Calu3 (cell line): Measurements from ENCODE around the gene CARD10. TPM values are rescaled to one million over a fixed set of nuclear protein-coding genes. Genes with fewer than 3 reads are reported as not detected.
A peak's percentile ranks its signal among the peaks of the same experiment; 100 is the strongest.

Experiments
- BruUV-seq: library from RNA; stranded (reverse); fragments of 400-500 nt; replicated peaks from 2 replicates; lab custom pipeline; 2021; lab: Mats Ljungman, UMichigan
- CTCF ChIA-PET: fragments of 300-600 bp; sonication (Branson Sonifier 250); formaldehyde crosslinking; loops from one replicate; lab custom pipeline; 2022; ENCODE audit warnings: antibody characterized with exemption; lab: Charles Lee
- DNase-seq: peaks from one replicate; pipeline ENCODE4 v3.0.0; 2022
- H3K27ac Mint-ChIP-seq: one replicate; pipeline ENCODE4 v1.8.0; 2022; ENCODE audit warnings: mixed read lengths; ENCODE audit not compliant: unreplicated experiment
- H3K27me3 Mint-ChIP-seq: one replicate; pipeline ENCODE4 v1.8.0; 2022; ENCODE audit warnings: mixed read lengths; ENCODE audit not compliant: unreplicated experiment
- H3K36me3 Mint-ChIP-seq: one replicate; pipeline ENCODE4 v1.8.0; 2022; ENCODE audit warnings: mild to moderate bottlenecking, moderate library complexity, mixed read lengths; ENCODE audit not compliant: insufficient read depth, unreplicated experiment
- H3K4me1 Mint-ChIP-seq: one replicate; pipeline ENCODE4 v1.8.0; 2022; ENCODE audit warnings: mild to moderate bottlenecking, low read depth, mixed read lengths; ENCODE audit not compliant: unreplicated experiment
- H3K4me3 Mint-ChIP-seq: one replicate; pipeline ENCODE4 v1.8.0; 2022; ENCODE audit warnings: mild to moderate bottlenecking, low read depth, moderate library complexity, mixed read lengths; ENCODE audit not compliant: unreplicated experiment
- H3K9me3 Mint-ChIP-seq: one replicate; pipeline ENCODE4 v1.8.0; 2022; ENCODE audit warnings: low read depth, mixed read lengths; ENCODE audit not compliant: unreplicated experiment
- intact Hi-C: fragments of 100-400 bp; cut with micrococcal nuclease; formaldehyde crosslinking; loops from one replicate; pipeline ENCODE4 v1.10.0; 2022; ENCODE audit not compliant: unreplicated experiment
- total RNA-seq: library from RNA; stranded (reverse); gene quantifications from 2 replicates; pipeline ENCODE4 v1.2.3, GENCODE V29; 2022
- TF ChIP-seq, protein P1 (sequence below): fragments of 200-600 bp; IDR thresholded peaks from one replicate; pipeline ENCODE4 v1.8.0; 2022; ENCODE audit warnings: antibody characterized with exemption; ENCODE audit not compliant: unreplicated experiment

Gene CARD10
- total RNA-seq, 1 experiment from 2014 or later = 49.2 TPM

DNA sequence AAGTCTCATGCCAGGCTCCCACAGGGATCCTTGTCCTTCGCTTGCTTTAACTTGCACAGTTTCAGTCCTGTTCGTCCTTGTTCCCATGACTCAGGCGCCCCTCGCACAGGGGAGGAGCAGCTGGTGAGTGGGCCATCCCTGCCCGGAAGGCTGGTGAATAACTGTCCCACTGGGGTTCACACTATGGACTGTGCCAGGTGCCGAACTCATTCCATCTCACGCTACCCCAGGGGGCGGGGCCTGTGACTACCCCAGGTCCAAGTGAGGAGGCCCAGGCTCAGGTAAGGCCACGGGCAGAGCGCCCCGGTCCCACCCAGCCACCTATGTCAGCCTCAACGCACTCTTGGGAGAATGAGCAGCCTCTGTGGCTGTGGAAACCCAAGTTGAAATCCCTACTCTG, 7.2 kb upstream of the CARD10 start:
- TF ChIP-seq, protein P1, sequence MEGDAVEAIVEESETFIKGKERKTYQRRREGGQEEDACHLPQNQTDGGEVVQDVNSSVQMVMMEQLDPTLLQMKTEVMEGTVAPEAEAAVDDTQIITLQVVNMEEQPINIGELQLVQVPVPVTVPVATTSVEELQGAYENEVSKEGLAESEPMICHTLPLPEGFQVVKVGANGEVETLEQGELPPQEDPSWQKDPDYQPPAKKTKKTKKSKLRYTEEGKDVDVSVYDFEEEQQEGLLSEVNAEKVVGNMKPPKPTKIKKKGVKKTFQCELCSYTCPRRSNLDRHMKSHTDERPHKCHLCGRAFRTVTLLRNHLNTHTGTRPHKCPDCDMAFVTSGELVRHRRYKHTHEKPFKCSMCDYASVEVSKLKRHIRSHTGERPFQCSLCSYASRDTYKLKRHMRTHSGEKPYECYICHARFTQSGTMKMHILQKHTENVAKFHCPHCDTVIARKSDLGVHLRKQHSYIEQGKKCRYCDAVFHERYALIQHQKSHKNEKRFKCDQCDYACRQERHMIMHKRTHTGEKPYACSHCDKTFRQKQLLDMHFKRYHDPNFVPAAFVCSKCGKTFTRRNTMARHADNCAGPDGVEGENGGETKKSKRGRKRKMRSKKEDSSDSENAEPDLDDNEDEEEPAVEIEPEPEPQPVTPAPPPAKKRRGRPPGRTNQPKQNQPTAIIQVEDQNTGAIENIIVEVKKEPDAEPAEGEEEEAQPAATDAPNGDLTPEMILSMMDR = no peak
- no peak overlapping the region for H3K27ac Mint-ChIP-seq
- BruUV-seq = no TSS peak
- DNase-seq = no peak
- no peaks in the 10 kb centered on the region for H3K36me3 Mint-ChIP-seq
- H3K4me3 Mint-ChIP-seq = no peak overlapping the region
- H3K9me3 Mint-ChIP-seq = no peaks in the 10 kb centered on the region
- CTCF ChIA-PET = no interaction called here
- H3K27me3 Mint-ChIP-seq = no peaks in the 10 kb centered on the region
- peaks cover 29% of the 10 kb centered on the region for H3K4me1 Mint-ChIP-seq
- intact Hi-C loops = no loop called here

DNA sequence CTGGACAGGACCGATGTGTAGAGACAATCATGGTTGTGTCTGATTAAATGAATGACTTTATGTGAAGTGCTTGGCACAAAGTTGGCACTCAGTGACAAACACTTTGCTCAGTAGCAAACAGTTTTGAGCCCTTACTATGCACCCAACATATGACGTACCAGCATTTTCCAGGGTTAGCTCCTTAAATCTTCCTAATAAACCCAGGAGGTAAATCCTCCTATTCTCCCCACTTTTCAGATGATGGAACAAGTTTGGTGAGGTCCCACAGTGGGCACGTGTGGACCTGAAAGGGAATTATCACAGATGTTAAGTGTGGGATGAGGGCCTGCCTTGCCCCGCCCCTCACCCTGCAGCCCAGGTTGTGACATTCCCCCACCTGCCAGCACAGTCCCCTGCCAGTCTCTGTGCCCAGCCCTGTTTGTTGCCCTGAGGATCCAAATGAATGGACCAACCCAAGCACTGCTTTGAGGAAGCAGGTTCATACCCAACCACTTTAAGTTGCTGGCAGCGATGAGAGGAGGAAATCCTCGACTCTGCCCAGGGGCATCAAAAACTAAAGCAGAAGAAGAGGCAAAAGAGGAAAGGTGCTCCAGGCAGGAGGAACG, 6.6 kb upstream of the CARD10 start:
- Mint-ChIP-seq H3K4me3 (no peak overlapping the region), H3K27ac (peak overlapping the region; percentile 27), H3K9me3 (no peaks in the 10 kb centered on the region), H3K4me1 (peaks cover 34% of the 10 kb centered on the region), H3K27me3 (no peaks in the 10 kb centered on the region), H3K36me3 (peaks cover 5% of the 10 kb centered on the region)
- CTCF ChIA-PET = interaction anchor here (0.6 to 1.1 kb wide), 3 partner anchors 13 to 67 kb away, joined by 3 to 6 read pairs (median 3); no protein-coding TSS in a partner anchor
- no peak for DNase-seq
- BruUV-seq = no TSS peak
- TF ChIP-seq, protein P1 = no peak
- intact Hi-C loops = no loop called here

DNA sequence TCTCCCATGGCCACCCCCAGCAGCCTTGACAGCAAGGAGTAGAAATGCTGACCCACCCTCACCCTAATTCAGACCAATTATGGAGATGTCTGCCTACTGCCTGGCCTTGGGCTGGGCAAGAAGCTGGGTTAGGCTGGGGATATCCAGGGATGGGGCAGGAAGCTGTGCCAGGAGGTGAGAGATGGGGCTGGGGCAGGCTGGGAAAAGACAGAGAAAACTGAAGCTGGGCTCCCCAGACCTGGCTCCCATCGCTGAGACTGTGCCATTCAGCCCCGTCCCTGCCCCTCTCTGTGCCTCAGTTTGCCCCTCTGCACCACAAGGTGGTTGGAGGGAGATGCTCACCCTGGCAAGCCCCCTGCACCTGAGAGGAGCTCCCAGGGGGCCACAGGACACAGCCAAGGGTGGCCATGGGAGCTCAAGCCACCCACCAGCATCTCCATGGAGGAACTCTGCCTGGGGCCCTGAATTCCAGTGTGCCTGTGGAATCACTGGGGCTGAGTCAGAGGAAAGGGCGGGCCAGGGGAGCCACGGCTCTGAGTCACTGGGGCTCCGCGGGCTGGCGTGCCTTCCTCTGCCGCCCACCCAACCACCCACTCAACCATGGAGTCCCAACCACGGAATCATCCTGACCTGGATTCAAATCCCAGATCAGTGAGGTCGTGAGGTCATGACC, 6.0 kb upstream of the CARD10 start:
- peaks cover 38% of the 10 kb centered on the region for H3K4me1 Mint-ChIP-seq
- TF ChIP-seq, protein P1 = no peak
- peaks cover 8% of the 10 kb centered on the region for H3K36me3 Mint-ChIP-seq
- CTCF ChIA-PET = interaction anchor here (0.6 to 1.1 kb wide), 4 partner anchors 13 to 67 kb away, joined by 3 to 6 read pairs (median 4); no protein-coding TSS in a partner anchor
- peak; percentile 75 for DNase-seq
- H3K27me3 Mint-ChIP-seq = no peaks in the 10 kb centered on the region
- H3K27ac Mint-ChIP-seq = peak overlapping the region; percentile 27
- no peak overlapping the region for H3K4me3 Mint-ChIP-seq
- no TSS peak for BruUV-seq
- intact Hi-C loops = no loop called here
- H3K9me3 Mint-ChIP-seq = no peaks in the 10 kb centered on the region

DNA sequence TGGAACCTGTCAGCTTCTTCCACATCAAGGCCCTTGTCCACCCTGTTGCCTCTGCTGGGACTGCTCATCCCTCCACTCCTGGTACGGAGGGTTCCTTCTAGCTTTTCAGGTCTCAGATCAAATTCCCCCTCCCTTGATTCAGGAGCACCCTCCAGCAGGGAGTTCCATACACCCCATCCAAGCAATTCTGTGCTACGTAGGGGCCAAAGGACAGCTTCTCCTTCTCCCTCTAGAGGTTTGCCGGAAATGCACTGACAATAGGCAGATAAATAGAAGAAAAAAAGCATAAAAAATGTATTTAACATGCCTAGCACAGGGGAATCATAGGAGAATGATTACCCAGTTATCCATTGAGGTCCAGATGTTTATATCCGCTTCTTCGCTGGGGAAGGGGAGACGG, 3.3 kb upstream of the CARD10 start:
- TF ChIP-seq, protein P1 = no peak
- BruUV-seq = no TSS peak
- peaks cover 28% of the 10 kb centered on the region for H3K4me1 Mint-ChIP-seq
- intact Hi-C loops = no loop called here
- peaks cover 35% of the 10 kb centered on the region for H3K36me3 Mint-ChIP-seq
- H3K9me3 Mint-ChIP-seq = no peaks in the 10 kb centered on the region
- H3K27me3 Mint-ChIP-seq = no peaks in the 10 kb centered on the region
- no peak overlapping the region for H3K4me3 Mint-ChIP-seq
- CTCF ChIA-PET = interaction anchor here (1.0 to 2.5 kb wide), 3 partner anchors 10 to 50 kb away, joined by 3 to 13 read pairs (median 7); no protein-coding TSS in a partner anchor
- H3K27ac Mint-ChIP-seq = no peak overlapping the region
- no peak for DNase-seq
